ENCODE data around the gene RER1.
A peak's percentile ranks its signal among the peaks of the same experiment; 100 is the strongest.

RER1 gene

DNA sequence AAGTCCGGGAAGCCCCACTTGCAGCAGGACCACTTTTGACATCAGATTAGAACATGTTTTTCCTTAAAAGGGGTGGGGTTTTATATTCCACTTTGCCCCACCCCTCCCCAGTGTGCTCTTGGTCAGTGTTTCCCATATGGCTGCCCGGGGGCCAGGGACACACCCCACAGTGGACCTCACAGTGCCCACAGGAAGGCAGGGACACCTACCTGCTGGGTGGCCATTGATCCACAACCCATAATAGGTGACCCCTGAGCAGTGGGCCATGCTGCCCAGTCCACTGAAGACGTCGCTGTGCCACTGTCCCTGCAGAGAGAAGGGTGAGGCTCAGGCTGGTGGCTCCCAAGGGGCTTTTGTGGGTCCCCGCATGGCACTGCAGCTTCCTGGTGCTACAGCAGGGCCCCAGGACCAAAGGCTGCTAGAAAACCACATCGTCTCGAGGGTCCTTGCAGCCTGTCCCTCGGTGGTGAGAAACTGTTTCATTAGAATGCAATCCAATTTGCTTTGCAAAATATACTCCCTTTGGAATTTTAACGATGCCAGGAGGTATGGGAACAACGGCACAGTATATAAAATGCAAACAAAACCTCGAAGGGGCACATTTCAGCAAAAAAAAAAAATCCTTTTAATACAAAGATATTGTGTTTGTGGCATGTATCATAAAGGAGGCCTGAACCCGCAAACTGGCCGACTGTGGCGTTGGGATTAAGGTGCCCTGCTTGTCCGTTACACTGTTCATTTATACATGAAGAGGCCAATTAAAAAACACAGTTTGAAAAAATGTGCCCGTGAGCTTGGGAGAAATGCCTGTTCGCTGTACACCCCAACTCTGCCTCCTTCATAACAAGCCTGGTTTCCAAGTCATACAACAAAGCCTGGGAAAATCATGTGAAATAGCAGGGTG is 17.1 kb upstream of the RER1 start:
- in situ Hi-C loops (cut with MboI; ENCODE audit: low pct_unique_long_range_greater_than_20kb, low sequenced_read_pairs) = loop anchor here (10.0 kb wide), 1 partner anchor 180 kb away; the partner anchor contains the start of gene FAAP20
- DNase-seq = no peak

DNA sequence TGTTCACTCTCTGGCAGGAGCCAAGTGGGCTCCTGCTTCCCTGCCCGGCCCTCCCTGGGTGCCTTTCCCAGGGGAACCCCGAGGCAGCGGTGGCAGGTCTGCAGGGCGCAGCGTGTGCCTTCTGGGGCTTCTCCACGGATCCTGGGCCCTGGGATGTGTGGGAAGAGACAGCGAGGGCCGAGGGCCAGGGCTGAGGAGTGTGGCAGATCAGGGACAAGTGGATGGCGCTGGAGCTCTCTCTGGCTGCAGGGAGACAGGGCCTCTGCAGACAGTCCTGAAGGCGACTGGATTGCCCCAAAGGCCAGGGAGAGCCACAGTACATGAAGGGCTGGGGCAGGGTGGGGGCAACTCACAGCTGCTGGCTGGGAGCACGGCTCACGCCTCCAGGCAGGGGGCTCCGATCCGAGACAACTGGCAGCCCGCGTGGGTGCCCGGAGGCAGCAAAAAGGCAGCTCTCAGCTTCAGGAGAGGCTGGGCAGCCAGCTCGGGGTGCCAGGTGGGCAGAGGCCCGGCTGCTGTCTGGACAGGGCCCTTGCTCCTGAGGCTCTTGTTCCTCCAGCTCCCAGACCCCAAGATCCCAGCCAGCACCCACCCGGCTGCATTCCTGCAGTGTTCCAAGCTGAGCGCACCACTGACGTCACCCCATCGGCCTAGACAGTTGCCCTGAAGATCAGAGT is 16.3 kb upstream of the RER1 start:
- no peak for DNase-seq
- in situ Hi-C loops (cut with MboI; ENCODE audit: low pct_unique_long_range_greater_than_20kb, low sequenced_read_pairs) = loop anchor here (10.0 kb wide), 1 partner anchor 181 kb away; the partner anchor contains the start of gene FAAP20

DNA sequence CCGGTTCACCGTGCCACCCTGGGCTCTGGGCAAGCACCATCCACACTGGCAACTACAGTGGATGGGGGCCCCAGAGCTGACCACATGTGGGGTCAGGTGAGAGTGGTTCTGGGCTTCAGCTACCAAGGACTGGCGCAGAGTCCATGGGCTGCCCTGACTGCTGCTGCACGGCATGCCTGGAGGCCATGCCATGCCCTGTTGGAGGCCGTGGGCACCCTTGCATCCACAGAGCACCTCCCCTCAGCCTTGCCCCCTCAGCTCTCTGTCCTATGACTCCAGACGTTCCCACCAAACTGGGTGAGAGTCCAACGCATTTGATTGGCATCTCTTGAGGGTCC is 15.7 kb upstream of the RER1 start:
- in situ Hi-C loops (cut with MboI; ENCODE audit: low pct_unique_long_range_greater_than_20kb, low sequenced_read_pairs) = loop anchor here (10.0 kb wide), 1 partner anchor 181 kb away; the partner anchor contains the start of gene FAAP20
- no peak for DNase-seq

DNA sequence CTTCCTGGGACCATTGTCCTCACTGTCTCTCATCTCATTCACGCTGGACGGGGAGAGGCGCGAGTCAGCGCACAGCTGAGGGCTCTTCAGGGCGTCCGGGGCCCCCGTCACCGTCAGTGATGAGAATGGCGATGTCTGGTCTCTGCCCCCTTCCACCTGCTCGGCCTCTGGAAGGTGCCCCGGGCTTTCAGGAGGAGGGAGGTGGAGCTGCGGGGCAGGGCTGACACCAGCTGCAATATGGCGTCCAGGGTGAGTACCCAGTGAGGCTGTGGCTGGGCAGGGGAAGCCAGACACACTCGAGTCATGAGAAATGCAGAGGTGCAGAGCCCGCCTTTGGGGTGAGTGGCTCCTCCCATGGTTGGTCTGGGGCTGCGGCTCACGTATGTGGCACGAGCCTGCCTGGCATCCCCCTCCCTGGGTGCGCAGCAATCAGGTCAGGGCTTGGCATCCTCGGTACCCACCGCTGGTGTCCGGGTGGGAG is 15.3 kb upstream of the RER1 start:
- no peak for DNase-seq
- in situ Hi-C loops (cut with MboI; ENCODE audit: low pct_unique_long_range_greater_than_20kb, low sequenced_read_pairs) = loop anchor here (10.0 kb wide), 1 partner anchor 182 kb away; the partner anchor contains the start of gene FAAP20

DNA sequence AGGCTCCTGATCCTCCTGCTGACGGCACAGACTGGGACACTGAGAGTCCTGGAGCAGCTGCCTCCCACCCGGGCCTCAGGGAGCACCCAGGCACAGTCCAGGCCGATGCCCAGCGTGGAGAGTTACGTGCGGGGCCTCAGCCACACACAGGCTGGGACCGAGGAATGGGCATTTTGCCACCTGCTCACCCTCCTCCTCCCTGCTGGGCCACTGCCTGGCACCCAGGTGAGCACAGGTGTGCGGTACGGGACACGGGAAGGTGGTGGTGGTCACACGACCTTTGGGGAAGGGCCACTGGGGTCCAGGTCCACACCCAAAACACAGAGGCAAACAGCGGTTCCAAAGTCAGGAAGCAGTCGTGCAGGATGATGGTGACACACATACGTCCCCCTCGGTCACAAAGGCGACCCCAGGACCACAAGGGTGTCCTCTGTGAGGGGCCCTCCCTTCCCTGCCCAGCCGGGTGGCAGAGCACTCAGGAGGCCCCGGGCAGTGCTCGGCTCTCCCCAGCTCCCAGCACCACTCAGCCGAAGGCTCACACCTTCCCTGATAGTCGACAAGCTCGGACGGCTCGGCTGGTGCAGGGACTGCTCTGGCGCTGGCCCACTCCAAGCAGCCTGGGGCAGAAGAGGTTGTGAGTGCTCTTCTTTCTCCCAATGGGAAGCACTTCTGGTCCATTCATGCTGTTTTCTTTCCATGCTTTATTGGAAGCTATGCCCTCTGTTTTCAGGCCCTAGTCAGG is 14.5 kb upstream of the RER1 start:
- in situ Hi-C loops (cut with MboI; ENCODE audit: low pct_unique_long_range_greater_than_20kb, low sequenced_read_pairs) = loop anchor here (10.0 kb wide), 1 partner anchor 182 kb away; the partner anchor contains the start of gene FAAP20
- no peak for DNase-seq

DNA sequence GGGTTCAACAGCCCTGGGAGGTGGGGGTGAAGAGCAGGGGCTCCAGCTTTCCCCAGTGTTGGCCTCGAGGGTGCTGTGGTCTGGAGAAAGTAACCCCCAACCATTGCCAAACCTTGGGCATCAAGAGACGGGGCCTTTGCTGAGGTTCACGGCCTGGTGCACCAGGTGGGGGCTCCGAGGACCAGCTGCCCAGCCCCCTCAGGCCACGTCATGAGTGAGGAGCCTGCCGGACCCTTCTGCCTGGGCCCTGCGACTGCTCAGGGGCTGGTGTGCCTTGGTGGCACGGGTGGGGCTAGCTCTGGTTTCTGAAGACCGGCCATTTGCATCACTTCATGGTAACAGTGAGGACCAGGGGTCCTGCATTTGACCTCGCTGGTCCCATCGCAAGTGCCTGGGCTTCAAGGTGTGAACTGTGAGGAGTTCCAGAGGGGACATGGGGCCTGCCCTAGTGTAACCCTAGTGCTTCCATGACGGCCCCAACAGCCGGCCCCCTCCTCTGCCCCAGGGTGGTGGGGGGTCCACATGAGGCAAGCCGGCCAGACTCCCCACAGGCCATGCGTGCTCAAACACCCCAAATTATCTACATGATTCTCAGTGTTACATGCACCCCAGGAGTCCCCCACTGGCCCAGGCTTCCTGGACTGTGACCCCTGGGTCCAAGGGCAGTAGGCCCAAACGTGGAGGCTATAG is 13.7 kb upstream of the RER1 start:
- in situ Hi-C loops (cut with MboI; ENCODE audit: low pct_unique_long_range_greater_than_20kb, low sequenced_read_pairs) = loop anchor here (10.0 kb wide), 1 partner anchor 183 kb away; the partner anchor contains the start of gene FAAP20
- no peak for DNase-seq

DNA sequence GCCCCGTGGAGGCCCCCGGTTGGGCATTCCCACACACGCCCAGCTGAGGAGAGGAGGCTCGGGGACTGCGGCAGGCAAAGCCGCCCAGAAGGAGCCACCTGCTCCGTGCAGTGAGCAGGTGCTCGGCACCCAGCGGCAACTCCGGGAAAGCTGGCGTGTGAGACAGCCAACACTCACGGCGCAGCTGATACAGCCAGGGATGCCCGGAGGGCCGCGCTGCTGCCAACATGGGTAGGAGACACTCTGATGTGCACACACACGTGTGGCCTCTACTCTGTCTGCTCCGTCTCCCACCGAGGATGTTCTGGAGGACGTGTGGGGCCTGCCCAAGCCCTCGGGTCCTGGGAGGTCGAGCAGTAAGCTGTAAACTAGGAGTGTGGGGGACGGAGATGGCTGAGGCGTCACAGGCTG is 13.2 kb upstream of the RER1 start:
- in situ Hi-C loops (cut with MboI; ENCODE audit: low pct_unique_long_range_greater_than_20kb, low sequenced_read_pairs) = loop anchor here (10.0 kb wide), 1 partner anchor 184 kb away; the partner anchor contains the start of gene FAAP20
- DNase-seq = no peak

DNA sequence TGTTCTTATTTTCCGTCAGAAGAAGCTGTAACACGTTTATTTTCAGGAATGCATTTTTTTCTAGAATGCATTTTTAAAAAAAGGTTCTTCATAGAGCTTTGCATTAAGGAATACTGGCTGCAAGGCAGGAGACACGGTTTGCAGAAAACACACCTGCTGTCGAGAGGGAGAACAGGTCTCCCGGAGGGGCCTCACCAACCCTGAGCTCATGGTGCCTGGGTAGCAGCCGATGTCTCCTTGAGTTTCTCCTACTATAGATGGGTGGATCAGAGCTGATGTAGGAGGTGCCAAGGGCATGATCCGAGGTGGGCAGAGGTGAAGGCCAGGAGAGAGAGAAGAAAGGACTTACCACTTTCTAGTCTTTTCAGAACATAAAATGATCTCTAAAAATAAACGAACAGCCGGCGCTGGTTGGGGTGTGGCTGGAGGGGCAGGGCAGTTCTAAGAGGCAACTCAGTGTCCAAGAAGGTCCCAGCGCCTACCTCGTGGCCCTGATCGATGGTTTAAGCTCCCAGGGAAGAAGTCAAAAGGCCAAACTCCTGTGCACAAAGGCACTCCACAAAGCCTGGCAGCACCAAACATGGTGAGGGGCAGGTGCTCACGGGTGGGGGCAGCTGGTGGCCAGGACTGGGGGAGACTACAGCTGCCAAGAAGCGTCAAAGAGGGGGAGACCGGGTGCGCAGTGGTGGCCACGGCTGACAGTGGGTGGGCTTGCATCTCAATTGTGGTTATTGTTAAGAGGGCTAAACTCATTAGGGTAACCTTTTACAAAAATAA is 12.5 kb upstream of the RER1 start:
- DNase-seq = no peak
- in situ Hi-C loops (cut with MboI; ENCODE audit: low pct_unique_long_range_greater_than_20kb, low sequenced_read_pairs) = loop anchor here (10.0 kb wide), 1 partner anchor 184 kb away; the partner anchor contains the start of gene FAAP20

DNA sequence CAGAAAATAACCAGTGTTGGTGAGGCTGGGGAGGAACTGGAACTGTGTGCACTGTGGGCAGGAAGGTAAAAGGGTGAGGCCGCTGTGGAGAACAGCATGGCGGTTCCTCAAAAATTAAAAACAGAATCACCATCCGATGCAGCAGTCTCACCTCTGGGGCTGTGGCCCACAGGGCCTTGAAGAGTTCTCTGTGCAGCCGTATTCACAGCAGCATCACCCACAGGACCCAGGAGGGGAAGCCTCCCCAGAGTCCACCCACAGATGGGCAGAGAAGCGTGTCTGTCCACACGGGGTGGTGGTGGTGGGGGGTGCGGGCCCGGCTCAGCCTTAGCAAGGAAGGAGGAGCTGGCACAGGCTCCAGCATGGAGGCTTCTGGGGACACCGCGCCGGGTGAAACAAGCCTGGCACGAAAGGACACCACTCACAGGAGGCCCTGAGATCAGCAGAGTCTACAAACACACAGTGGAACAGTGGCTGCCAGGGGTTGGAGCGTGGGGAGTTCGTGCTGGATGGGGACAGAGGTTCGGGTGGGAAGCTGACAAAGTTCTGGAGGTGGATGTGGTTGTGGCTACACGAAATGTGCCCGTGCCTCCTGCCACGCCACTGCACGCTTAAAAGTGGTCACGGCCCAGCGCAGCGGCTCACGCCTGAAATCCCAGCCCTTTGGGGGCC is 11.8 kb upstream of the RER1 start:
- in situ Hi-C loops (cut with MboI; ENCODE audit: low pct_unique_long_range_greater_than_20kb, low sequenced_read_pairs) = loop anchor here (10.0 kb wide), 1 partner anchor 185 kb away; the partner anchor contains the start of gene FAAP20
- no peak for DNase-seq

DNA sequence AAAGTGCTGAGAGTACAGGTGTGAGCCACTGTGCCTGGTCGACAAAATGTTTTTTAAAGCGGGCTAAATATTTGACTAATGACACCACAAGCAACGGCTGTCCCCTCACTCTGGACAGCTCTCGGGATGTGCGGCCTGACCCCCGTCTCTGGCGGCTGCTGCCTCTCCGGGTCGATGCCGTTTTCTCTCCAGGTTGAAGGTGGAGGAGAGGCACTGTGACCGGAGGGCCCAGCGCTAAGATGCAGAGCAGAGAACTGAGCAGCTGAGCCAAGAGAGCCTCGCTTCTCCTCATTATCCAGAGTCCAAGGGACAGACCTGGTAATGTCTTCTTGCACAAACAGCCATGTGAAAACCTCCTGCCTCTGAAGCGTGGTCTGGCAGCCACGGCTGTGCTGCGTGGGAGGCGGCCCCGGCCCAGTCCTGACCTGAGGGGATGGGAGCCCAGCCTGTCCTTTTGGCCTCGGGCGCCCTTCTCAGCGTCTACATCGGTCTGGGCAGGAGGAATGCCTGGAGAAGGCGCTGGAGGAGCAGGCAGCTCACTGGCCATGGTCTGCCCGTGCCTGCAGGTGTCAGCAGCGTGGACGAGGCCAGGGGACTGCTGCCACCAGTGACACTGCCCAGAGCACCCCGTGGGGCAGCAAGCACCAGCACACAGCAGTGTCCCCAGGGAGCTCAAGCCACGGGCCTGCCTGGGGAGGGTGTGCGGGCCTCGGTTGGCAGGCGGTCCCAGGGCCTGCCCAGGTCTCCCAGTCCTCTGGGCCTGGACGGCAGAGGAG is 10.6 kb upstream of the RER1 start:
- DNase-seq = no peak
- in situ Hi-C loops (cut with MboI; ENCODE audit: low pct_unique_long_range_greater_than_20kb, low sequenced_read_pairs) = no loop called here

DNA sequence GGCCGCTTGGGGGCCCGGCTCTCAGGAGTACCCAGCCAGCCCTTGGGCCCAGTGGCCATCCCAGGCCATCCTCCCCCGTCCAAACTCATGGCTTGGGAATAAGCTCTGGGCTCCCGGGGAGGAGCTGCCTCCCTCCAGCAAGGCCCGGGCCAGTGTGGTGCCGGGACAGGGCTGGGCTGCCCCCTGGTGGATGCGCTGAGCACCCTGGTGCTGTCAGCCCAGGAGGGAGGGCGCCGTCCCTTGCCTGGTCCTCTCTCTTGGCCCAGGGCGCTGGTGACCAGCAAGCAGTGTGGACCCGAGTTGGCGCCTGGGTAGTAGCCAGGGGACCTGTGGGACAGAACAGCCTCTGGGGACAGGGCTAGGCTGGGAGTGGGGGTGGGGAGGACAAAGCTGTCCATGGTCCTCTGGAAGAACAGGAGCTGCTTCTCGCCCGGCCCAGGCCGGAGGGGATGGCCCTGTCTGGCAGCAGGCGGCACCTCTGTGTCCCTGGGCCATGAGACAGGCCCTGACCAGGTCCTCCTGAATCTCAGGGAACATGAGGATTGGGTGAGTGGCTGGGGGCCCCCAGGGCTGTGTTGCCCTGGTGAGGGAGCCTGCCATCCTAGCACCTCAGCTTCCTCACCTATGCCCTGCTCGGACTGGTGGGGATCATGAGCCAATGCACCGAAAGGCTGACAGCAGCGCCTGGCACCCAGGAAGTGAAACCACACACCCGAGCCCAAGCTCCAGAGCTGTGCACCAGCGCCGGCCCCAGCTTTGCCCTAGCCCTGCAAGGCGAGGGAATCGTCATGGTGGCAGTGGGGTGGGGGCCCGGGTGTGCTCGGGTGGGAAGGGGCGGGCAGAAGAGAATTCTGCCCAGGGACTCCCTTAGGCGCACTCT is 9.7 kb upstream of the RER1 start:
- DNase-seq = peak; percentile 76
- in situ Hi-C loops (cut with MboI; ENCODE audit: low pct_unique_long_range_greater_than_20kb, low sequenced_read_pairs) = no loop called here

DNA sequence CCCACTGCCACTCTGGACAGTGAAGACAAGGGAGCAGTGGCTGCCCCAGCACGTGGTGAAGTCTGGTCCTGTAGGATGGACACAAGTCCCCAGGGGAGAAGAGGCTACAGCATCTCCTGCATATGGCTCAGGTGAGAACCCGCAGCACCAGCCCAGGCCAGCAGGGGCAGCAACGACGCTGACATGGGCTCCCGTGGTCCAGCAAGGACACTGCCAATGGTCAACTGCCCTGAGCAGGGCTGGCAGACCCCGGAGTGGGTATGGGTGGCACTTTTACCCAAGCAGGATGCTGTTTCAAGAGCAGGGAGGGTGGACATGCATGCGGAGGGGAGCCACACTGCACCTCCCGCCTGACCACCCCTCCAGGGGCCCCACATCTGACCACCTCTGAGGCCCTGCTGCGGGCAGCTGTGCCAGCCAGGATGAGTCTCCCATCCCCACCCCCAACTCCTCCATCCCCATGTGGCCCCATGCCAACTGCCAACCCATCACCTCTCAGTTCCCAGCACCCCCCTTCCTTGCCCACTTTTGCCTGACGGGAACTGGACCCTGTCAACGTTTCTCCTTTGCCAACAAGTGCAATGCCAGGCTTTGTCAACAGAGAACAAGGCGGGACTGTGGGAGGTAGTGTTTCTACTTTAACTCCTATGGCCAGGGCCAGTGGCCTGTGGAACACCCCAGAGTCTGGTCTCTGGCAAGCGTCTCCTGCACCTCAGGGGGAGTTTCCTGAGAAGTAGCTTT is 8.8 kb upstream of the RER1 start:
- in situ Hi-C loops (cut with MboI; ENCODE audit: low pct_unique_long_range_greater_than_20kb, low sequenced_read_pairs) = no loop called here

DNA sequence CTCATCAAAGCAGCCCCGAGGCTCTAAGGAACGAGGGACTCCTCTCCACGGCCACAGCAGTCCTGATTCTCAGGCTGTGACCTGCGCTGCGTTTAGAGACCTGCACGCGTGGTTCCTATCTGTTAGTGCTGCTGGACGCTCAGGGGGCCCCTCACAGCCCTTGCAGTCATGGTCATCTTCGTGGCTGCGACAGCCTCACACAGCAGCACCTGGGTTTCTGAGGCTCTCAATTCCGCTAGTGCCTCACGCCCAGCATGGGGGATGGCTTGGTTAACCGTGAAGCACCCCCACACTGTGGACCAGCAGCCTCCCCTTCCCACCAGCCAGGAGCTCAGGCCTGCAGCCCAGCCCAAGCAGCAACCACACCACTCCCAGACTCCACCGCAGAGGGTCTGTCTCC is 8.1 kb upstream of the RER1 start:
- in situ Hi-C loops (cut with MboI; ENCODE audit: low pct_unique_long_range_greater_than_20kb, low sequenced_read_pairs) = no loop called here

More for the DNA sequence above, 8.8 kb upstream of the RER1 start:
- no peak for DNase-seq

DNA sequence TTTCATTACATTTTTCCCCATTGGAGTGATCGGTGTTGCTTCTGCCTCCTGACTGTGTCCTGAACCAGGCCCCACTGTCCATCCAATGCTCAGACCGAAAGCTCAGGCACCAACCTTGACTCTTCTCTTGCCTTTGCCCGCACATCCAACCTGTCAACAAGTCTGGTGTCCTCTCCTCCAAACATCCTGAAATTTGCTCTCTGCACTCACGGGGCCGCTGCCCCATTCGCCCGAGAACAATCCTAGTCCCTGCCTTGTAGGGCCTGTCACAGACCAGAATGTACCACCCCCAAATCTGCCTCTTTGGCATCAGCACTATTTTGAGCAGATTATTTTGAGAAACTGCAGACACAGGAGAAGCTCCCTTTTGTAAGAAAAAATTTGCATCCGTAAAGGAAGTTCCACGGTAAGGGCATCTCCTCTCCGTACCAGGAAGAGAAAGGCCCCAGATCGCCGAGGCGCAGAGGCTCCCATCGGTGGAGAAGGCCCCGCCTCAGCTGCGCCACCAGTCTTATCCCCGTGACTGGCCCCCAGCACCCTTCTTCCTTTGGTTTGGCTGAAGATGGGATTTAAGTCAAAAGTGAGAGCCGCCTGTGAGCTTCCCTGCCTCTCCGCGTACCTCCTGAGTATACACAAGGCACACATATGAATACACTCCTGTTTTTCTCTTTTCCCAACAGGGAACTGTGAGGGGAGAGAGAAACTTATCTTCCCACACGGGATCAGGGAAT is 7.3 kb upstream of the RER1 start:
- no peak for DNase-seq
- in situ Hi-C loops (cut with MboI; ENCODE audit: low pct_unique_long_range_greater_than_20kb, low sequenced_read_pairs) = no loop called here

More for the DNA sequence above, 8.1 kb upstream of the RER1 start:
- no peak for DNase-seq
